ENCODE data around the gene PIK3AP1.
"Not testable (repeated sequence)": the region's sequence is repeated elsewhere in the genome, so short reads cannot be mapped to it uniquely, and the experiment has no call there.

The PIK3AP1 gene

DNA sequence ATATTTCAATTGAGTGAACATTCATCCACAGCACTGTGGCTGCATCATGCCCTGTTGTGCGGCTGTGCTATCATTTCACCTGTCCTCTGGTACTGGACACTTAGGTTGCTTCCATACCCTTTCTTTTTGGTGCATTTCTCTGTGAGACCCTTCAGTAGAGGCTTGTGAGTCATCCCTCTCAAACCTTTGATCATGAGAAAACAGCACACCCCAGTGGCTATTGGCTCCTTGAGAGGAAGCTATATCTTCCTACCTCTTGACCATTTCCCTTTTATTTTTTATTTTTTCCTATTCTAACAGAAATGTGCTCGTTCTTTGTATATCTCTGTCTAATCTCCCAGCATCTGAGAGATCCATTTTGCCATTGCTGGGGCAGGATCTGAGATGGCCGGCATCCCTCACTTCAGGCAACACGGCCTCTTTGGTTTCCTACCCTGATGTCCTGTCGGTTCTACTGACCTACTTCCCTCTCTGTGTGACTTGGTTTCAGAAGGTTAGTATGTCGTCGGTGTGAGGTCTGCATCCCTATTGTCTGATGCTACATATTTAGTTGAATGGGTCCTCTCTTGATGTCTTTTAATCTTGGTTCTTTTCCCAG, 23.8 kb upstream of the PIK3AP1 start:
- no peak overlapping the region for H3K4me3 ChIP-seq (ENCODE audit: low read depth, low read length)
- TF ChIP-seq, protein P1, sequence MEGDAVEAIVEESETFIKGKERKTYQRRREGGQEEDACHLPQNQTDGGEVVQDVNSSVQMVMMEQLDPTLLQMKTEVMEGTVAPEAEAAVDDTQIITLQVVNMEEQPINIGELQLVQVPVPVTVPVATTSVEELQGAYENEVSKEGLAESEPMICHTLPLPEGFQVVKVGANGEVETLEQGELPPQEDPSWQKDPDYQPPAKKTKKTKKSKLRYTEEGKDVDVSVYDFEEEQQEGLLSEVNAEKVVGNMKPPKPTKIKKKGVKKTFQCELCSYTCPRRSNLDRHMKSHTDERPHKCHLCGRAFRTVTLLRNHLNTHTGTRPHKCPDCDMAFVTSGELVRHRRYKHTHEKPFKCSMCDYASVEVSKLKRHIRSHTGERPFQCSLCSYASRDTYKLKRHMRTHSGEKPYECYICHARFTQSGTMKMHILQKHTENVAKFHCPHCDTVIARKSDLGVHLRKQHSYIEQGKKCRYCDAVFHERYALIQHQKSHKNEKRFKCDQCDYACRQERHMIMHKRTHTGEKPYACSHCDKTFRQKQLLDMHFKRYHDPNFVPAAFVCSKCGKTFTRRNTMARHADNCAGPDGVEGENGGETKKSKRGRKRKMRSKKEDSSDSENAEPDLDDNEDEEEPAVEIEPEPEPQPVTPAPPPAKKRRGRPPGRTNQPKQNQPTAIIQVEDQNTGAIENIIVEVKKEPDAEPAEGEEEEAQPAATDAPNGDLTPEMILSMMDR (IDR thresholded peaks at IDR 0.05; ENCODE audit: low read depth, low read length) = no peak

DNA sequence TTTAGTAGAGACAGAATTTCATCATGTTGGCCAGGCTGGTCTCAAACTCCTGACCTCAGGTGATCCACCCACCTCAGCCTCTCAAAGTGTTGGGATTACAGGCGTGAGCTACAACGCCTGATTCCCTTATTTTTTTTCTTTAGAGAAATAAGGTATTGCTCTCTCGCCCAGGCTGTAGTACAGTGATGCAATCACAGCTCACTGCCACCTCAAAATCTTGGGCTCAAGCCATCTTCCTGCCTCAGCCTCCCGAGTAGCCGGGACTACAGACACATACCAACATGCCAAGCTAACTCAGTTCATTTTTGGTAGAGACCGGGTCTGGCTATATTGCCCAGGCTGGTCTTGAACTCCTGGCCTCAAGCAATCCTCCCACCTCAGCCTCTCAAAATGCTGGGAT, 21.2 kb upstream of the PIK3AP1 start:
- not testable (repeated sequence) for H3K4me3 ChIP-seq (ENCODE audit: low read depth, low read length)

- TF ChIP-seq, protein P1 (IDR thresholded peaks at IDR 0.05; ENCODE audit: low read depth, low read length) = no peak
These were observed 20.4 kb upstream of the PIK3AP1 start for GRCh38 chr10:96740579-96741281.

DNA sequence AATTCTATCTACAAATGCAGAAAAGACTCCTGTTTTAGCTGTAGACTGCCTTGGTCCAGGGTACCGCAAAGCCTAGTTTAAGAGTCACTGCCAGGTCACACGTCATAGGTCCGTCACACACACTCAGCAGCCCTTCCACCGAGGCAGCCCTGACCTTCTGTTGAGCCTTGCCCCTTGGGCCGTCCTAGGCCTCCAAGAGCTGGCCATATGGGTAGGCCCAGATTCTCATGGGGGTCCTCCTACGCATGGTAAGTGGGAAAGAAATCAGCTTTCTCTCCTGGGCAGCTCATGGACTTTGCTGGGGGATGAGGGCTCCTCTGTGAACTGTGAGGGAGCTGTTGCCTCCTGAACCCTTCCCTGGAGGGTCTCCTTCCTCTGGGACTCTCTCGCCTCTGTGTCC, 19.8 kb upstream of the PIK3AP1 start:
- no peak overlapping the region for H3K4me3 ChIP-seq (ENCODE audit: low read depth, low read length)

More at GRCh38 chr10:96740579-96741281, 20.4 kb upstream of the PIK3AP1 start:
- no peak overlapping the region for H3K4me3 ChIP-seq (ENCODE audit: low read depth, low read length)

DNA sequence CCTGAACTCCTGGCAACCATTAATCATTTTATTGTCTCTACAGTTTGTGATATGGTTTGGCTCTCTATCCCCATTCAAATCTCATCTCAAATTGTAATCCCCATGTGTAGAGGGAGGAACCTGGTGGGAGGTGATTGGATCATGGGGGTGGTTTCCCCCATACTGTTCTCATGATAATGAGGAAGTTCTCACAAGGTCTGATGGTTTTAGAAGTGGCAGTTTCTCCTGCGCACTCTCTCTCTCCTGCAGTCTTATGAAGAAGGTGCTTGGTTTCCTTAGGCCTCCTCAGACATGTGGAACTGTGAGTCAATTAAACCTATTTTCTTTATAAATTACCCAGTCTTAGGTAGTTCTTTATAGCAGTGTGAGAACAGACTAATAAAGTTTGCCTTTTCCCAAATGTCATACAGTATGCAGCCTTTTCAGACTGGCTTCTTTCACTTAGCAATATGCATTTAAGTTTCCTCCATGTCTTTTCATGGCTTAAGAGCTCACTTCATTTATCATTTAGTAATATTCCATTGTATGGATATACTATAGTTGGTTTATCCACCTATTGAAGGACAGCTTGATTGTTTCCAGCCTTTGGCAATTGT, 17.1 kb upstream of the PIK3AP1 start:
- not testable (repeated sequence) for H3K4me3 ChIP-seq (ENCODE audit: low read depth, low read length)

More for the DNA sequence above, 19.8 kb upstream of the PIK3AP1 start:
- TF ChIP-seq, protein P1 (IDR thresholded peaks at IDR 0.05; ENCODE audit: low read depth, low read length) = no peak

DNA sequence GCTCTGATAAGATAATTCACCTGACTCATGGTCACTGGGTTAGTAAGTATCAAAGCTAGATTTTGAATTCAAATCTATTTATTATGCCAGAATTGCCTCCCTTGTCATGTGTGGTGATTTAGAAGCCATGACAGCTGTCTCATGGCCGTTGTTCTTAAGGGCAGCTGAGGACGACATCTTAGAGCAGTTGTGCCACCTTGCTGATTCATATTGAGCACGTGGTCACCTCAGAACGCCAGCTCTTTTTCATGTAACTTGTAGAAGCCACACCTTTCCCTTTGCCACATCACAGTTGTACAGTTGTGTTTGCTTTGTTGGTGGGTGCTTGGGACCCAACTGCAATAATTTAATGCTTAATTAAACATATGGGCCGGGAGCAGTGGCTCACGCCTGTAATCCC, 4.3 kb upstream of the PIK3AP1 start:
- H3K4me3 ChIP-seq (ENCODE audit: low read depth, low read length) = no peak overlapping the region
- TF ChIP-seq, protein P1 (IDR thresholded peaks at IDR 0.05; ENCODE audit: low read depth, low read length) = no peak

- no peak overlapping the region; the same call in 1 of the 2 replicates for H3K4me3 ChIP-seq (ENCODE audit: low read depth, low read length)
These were observed 876 bp upstream of the PIK3AP1 start for GRCh38 chr10:96721207-96721572.

More at GRCh38 chr10:96721207-96721572, 876 bp upstream of the PIK3AP1 start:
- TF ChIP-seq, protein P1 (IDR thresholded peaks at IDR 0.05; ENCODE audit: low read depth, low read length) = no peak

Data from WI38 (cell line).